ENCODE results near the gene ALK.

DNA sequence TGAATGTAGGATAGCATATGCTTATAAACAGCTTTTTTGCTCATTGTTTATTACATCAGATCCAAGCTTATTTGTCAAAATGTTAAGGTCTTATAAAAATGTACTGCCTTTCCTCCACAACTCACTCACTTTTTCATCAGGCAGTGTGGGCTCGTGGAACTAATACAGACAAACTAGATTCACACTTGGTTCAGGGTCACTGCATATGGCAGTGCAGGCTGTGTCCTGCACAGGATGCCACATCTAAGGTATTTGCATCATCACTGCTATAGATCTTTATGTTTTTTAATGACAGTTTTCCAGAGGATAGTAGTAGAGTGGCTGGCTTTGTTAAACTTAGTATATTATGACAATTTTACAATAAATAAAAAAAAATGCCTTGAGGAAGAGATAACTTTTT is 425.2 kb downstream of the ALK start:
- no peak for TF ChIP-seq CTCF (conservative IDR thresholded peaks at IDR 0.05; ENCODE audit: low read depth, low read length)
- no peak for TF ChIP-seq EZH2 (IDR thresholded peaks at IDR 0.05; ENCODE audit: borderline replicate concordance, low read depth, low read length, poor library complexity, severe bottlenecking)

Measured in A673 (cell line).